Measurements from ENCODE around the gene PARD6G.

GRCh38 chr18:80149667-80150066 is 97.6 kb downstream of the PARD6G start:
- TF ChIP-seq POLR2A (IDR thresholded peaks at IDR 0.05): no peak
- no peak for TF ChIP-seq CTCF (IDR thresholded peaks at IDR 0.05)
